Measurements from ENCODE around the gene TMPRSS12.
"Not testable (repeated sequence)": the region's sequence is repeated elsewhere in the genome, so short reads cannot be mapped to it uniquely, and the experiment has no call there.

TMPRSS12 gene

GRCh38 chr12:50841716-50842531 lies 802 bp upstream of the TMPRSS12 start:
- TF ChIP-seq CTCF (conservative IDR thresholded peaks at IDR 0.05; ENCODE audit: low read depth, low read length) = no peak
- DNase-seq (ENCODE audit: low read depth) = no peak
- H3K4me3 ChIP-seq (ENCODE audit: low read depth, low read length) = no peak overlapping the region

GRCh38 chr12:50845021-50845647 lies 2.4 kb downstream of the TMPRSS12 start:
- TF ChIP-seq CTCF (conservative IDR thresholded peaks at IDR 0.05; ENCODE audit: low read depth, low read length) = no peak
- no peak overlapping the region for H3K4me3 ChIP-seq (ENCODE audit: low read depth, low read length)
- DNase-seq (ENCODE audit: low read depth) = peak; percentile 11

GRCh38 chr12:50848963-50849362 lies 6.2 kb downstream of the TMPRSS12 start:
- no peak overlapping the region for H3K4me3 ChIP-seq (ENCODE audit: low read depth, low read length)
- no peak for TF ChIP-seq CTCF (conservative IDR thresholded peaks at IDR 0.05; ENCODE audit: low read depth, low read length)
- DNase-seq (ENCODE audit: low read depth) = no peak

- not testable (repeated sequence) for H3K4me3 ChIP-seq (ENCODE audit: low read depth, low read length); DNase-seq (ENCODE audit: low read depth)
These were observed 12.5 kb downstream of the TMPRSS12 start for GRCh38 chr12:50855218-50855617.

GRCh38 chr12:50855679-50856078 lies 13.0 kb downstream of the TMPRSS12 start:
- not testable (repeated sequence) for DNase-seq (ENCODE audit: low read depth); H3K4me3 ChIP-seq (ENCODE audit: low read depth, low read length)

GRCh38 chr12:50859621-50860310 lies 17.0 kb downstream of the TMPRSS12 start:
- no peak overlapping the region for H3K4me3 ChIP-seq (ENCODE audit: low read depth, low read length)
- no peak for TF ChIP-seq CTCF (conservative IDR thresholded peaks at IDR 0.05; ENCODE audit: low read depth, low read length)
- no peak for DNase-seq (ENCODE audit: low read depth)

- TF ChIP-seq CTCF (conservative IDR thresholded peaks at IDR 0.05; ENCODE audit: low read depth, low read length) = no peak
- no peak overlapping the region for H3K4me3 ChIP-seq (ENCODE audit: low read depth, low read length)
- DNase-seq (ENCODE audit: low read depth) = peak; percentile 15
These were observed 19.6 kb downstream of the TMPRSS12 start for GRCh38 chr12:50862316-50862715.
